DMS79 (cell line): ENCODE measurements around the gene ADAM22.

Experiments
- DNase-seq: peaks from one replicate; lab custom pipeline; 2025; lab: John Stamatoyannopoulos, UW

ADAM22 gene

GRCh38 chr7:87960239-87960638 is 26.2 kb downstream of the ADAM22 start:
- DNase-seq, result no peak

- no peak for DNase-seq
These were observed 27.7 kb downstream of the ADAM22 start for GRCh38 chr7:87961754-87962153.

GRCh38 chr7:87966271-87966670 is 32.2 kb downstream of the ADAM22 start:
- no peak for DNase-seq

- no peak for DNase-seq
These were observed 34.0 kb downstream of the ADAM22 start for GRCh38 chr7:87968021-87968420.

- no peak for DNase-seq
These were observed 48.1 kb downstream of the ADAM22 start for GRCh38 chr7:87982116-87982515.

GRCh38 chr7:87984088-87984487 is 50.0 kb downstream of the ADAM22 start:
- no peak for DNase-seq

- no peak for DNase-seq
These were observed 59.2 kb downstream of the ADAM22 start for GRCh38 chr7:87993269-87993668.

GRCh38 chr7:87999261-87999660 is 65.2 kb downstream of the ADAM22 start:
- DNase-seq, result no peak

- no peak for DNase-seq
These were observed 67.9 kb downstream of the ADAM22 start for GRCh38 chr7:88001744-88002530.

- DNase-seq, result no peak
These were observed 68.6 kb downstream of the ADAM22 start for GRCh38 chr7:88002617-88003016.

- DNase-seq, result peak; percentile 17
These were observed 69.5 kb downstream of the ADAM22 start for GRCh38 chr7:88003581-88003980.

GRCh38 chr7:88005191-88005590 is 71.1 kb downstream of the ADAM22 start:
- DNase-seq, result no peak

GRCh38 chr7:88009651-88010050 is 75.6 kb downstream of the ADAM22 start:
- no peak for DNase-seq

- DNase-seq, result no peak
These were observed 78.0 kb downstream of the ADAM22 start for GRCh38 chr7:88012086-88012485.

- no peak for DNase-seq
These were observed 79.9 kb downstream of the ADAM22 start for GRCh38 chr7:88013981-88014380.

GRCh38 chr7:88014581-88014980 is 80.5 kb downstream of the ADAM22 start:
- DNase-seq, result no peak

GRCh38 chr7:88015309-88015708 is 81.3 kb downstream of the ADAM22 start:
- no peak for DNase-seq

GRCh38 chr7:88018501-88018900 is 84.5 kb downstream of the ADAM22 start:
- DNase-seq, result no peak

GRCh38 chr7:88020953-88021665 is 87.1 kb downstream of the ADAM22 start:
- DNase-seq, result no peak

- no peak for DNase-seq
These were observed 93.7 kb downstream of the ADAM22 start for GRCh38 chr7:88027724-88028123.

GRCh38 chr7:88034083-88034695 is 100.1 kb downstream of the ADAM22 start:
- DNase-seq, result no peak

- no peak for DNase-seq
These were observed 103.0 kb downstream of the ADAM22 start for GRCh38 chr7:88037050-88037449.

GRCh38 chr7:88040694-88041093 is 106.6 kb downstream of the ADAM22 start:
- DNase-seq, result no peak
